GM18867 (cell line): ENCODE results near the gene GAREM2.
"Not testable (repeated sequence)": the region's sequence is repeated elsewhere in the genome, so short reads cannot be mapped to it uniquely, and the experiment has no call there.

Experiments
- ATAC-seq: cut with Tn5 transposase; IDR thresholded peaks from one replicate; pipeline ENCODE4 v1.9.1; 2021; ENCODE audit warnings: mild to moderate bottlenecking, moderate library complexity; ENCODE audit not compliant: unreplicated experiment

Gene GAREM2

GRCh38 chr2:26172871-26173775, at the start of gene GAREM2:
Gene GAREM2 (plus strand): TSS chr2:26173088. CDS start chr2:26173221, 133 bp downstream.
- ATAC-seq: no peak

- ATAC-seq: no peak
Observed at GRCh38 chr2:26123426-26123825, 49.5 kb upstream of the GAREM2 start.

GRCh38 chr2:26126074-26126473, 46.8 kb upstream of the GAREM2 start:
- no peak for ATAC-seq

GRCh38 chr2:26128176-26128575, 44.7 kb upstream of the GAREM2 start:
- no peak for ATAC-seq

- no peak for ATAC-seq
Observed at GRCh38 chr2:26130763-26131162, 42.1 kb upstream of the GAREM2 start.

- ATAC-seq: no peak
Observed at GRCh38 chr2:26136451-26136850, 36.4 kb upstream of the GAREM2 start.

GRCh38 chr2:26139269-26140183, 33.4 kb upstream of the GAREM2 start:
- ATAC-seq: no peak

- ATAC-seq: no peak
Observed at GRCh38 chr2:26141145-26141769, 31.6 kb upstream of the GAREM2 start.

- no peak for ATAC-seq
Observed at GRCh38 chr2:26144031-26144430, 28.9 kb upstream of the GAREM2 start.

- ATAC-seq: no peak
Observed at GRCh38 chr2:26144953-26145680, 27.8 kb upstream of the GAREM2 start.

GRCh38 chr2:26148501-26148900, 24.4 kb upstream of the GAREM2 start:
- no peak for ATAC-seq

GRCh38 chr2:26150243-26150642, 22.6 kb upstream of the GAREM2 start:
- ATAC-seq: no peak

GRCh38 chr2:26157580-26157979, 15.3 kb upstream of the GAREM2 start:
- no peak for ATAC-seq

GRCh38 chr2:26161926-26162325, 11.0 kb upstream of the GAREM2 start:
- no peak for ATAC-seq

GRCh38 chr2:26162963-26163362, 9.9 kb upstream of the GAREM2 start:
- ATAC-seq: no peak

GRCh38 chr2:26164231-26164630, 8.7 kb upstream of the GAREM2 start:
- no peak for ATAC-seq

GRCh38 chr2:26164641-26165211, 8.2 kb upstream of the GAREM2 start:
- no peak for ATAC-seq

GRCh38 chr2:26165403-26165802, 7.5 kb upstream of the GAREM2 start:
- no peak for ATAC-seq

- ATAC-seq: not testable (repeated sequence)
Observed at GRCh38 chr2:26166541-26166940, 6.3 kb upstream of the GAREM2 start.

GRCh38 chr2:26168785-26169184, 4.1 kb upstream of the GAREM2 start:
- no peak for ATAC-seq
